Stimulated activated CD8-positive, alpha-beta memory T cell treated with anti-CD3 and anti-CD28 coated beads, Interleukin-4, amount 100 ng/mL, for 1 hour (primary cell): ENCODE data around the gene SP8.
"Not testable (repeated sequence)": the region's sequence is repeated elsewhere in the genome, so short reads cannot be mapped to it uniquely, and the experiment has no call there.

ENCODE experiments used
- DNase-seq, 2 donors: peaks; one replicate each; pipeline ENCODE4 v3.0.0-alpha.2; 2020; ENCODE audit warnings: low read depth in 2 of 2, low spot score in 1 of 2

Gene SP8

GRCh38 chr7:20786779-20787659 is at the start of gene SP8:
SP8 (minus strand) TSS chr7:20786886; CDS start chr7:20786798, 88 bp downstream.
- no peak for DNase-seq

GRCh38 chr7:20836424-20836823 is 49.7 kb upstream of the SP8 start:
- DNase-seq, result not testable (repeated sequence)

GRCh38 chr7:20835111-20835750 is 48.5 kb upstream of the SP8 start:
- no peak for DNase-seq

- no peak for DNase-seq
Measured at GRCh38 chr7:20834656-20835055, 48.0 kb upstream of the SP8 start.

GRCh38 chr7:20831956-20832355 is 45.3 kb upstream of the SP8 start:
- no peak for DNase-seq

- DNase-seq, result no peak
Measured at GRCh38 chr7:20831451-20831850, 44.8 kb upstream of the SP8 start.

GRCh38 chr7:20828947-20829346 is 42.3 kb upstream of the SP8 start:
- DNase-seq, result no peak

- no peak for DNase-seq
Measured at GRCh38 chr7:20827172-20827571, 40.5 kb upstream of the SP8 start.

- DNase-seq, result no peak
Measured at GRCh38 chr7:20826243-20826642, 39.6 kb upstream of the SP8 start.

GRCh38 chr7:20825555-20825954 is 38.9 kb upstream of the SP8 start:
- no peak for DNase-seq

- not testable (repeated sequence) for DNase-seq
Measured at GRCh38 chr7:20821390-20821789, 34.7 kb upstream of the SP8 start.

- no peak for DNase-seq
Measured at GRCh38 chr7:20816372-20816959, 29.8 kb upstream of the SP8 start.

GRCh38 chr7:20804345-20804744 is 17.7 kb upstream of the SP8 start:
- no peak for DNase-seq

GRCh38 chr7:20799566-20800366 is 13.1 kb upstream of the SP8 start:
- DNase-seq, result no peak

- DNase-seq, result no peak
Measured at GRCh38 chr7:20798694-20799121, 12.0 kb upstream of the SP8 start.

GRCh38 chr7:20798081-20798693 is 11.5 kb upstream of the SP8 start:
- no peak for DNase-seq

GRCh38 chr7:20797462-20798080 is 10.9 kb upstream of the SP8 start:
- DNase-seq, result no peak

- DNase-seq, result no peak
Measured at GRCh38 chr7:20797042-20797461, 10.4 kb upstream of the SP8 start.

- DNase-seq, result no peak
Measured at GRCh38 chr7:20796500-20796899, 9.8 kb upstream of the SP8 start.

GRCh38 chr7:20795881-20796280 is 9.2 kb upstream of the SP8 start:
- no peak for DNase-seq
